ENCODE results near the gene PRKN.
"Not testable (repeated sequence)": the region's sequence is repeated elsewhere in the genome, so short reads cannot be mapped to it uniquely, and the experiment has no call there.

PRKN gene

DNA sequence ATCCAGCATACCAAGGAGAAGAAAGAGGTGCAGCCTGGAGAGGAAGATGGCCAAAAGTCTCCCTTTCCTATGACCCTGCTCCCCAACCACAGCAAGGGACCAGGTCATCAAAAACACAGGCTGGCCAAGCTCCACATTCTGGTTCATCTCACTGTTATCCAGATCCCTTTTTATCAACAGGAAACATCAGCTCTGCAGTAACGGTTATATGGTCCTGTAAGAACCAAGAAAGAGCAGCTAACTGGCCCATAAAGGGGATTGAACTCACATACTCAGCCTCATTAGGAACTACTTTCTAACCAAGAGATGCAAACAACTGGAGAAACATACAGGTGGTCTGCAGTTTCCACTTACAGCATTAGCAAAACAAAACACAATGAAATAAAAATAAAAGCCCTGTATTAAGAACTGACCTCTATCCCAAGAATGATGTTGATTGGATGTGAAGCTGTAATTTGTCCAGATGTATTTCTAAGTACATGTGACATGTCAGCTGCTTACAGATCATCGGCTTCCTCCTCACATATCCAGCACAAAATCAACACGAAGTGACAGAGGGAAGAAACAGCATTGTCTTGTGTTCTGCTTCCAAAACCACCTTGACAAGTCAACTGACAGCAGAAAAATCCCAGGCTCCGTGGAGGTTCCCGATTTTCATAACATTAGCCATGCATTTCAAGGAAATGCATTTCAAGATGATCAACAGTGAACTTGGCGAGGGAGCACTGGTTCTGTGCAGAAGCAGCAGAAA, 896.5 kb downstream of the PRKN start:
- no peak for DNase-seq

DNA sequence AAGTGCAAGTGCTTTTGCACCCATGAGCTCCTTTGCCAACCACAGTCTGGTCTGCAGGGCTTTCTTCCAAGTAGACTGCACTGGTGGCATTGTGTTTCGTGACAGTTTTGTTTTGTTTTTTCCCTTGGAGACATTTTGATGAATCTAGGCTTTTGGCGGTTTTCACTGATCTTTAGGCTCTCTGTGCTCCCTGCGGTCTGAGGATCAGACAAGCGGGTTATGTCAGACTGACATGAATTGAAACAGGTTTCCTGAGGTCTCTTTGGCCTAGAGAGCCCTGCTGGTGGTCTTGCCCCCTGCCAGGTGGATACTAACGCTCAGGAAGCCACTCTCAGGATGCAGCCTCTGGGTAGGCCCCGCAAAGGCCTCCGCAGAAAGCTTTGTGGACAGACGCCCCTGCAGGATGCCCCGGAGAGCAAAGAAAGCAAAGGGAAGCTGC, 898.3 kb downstream of the PRKN start:
- DNase-seq: no peak

DNA sequence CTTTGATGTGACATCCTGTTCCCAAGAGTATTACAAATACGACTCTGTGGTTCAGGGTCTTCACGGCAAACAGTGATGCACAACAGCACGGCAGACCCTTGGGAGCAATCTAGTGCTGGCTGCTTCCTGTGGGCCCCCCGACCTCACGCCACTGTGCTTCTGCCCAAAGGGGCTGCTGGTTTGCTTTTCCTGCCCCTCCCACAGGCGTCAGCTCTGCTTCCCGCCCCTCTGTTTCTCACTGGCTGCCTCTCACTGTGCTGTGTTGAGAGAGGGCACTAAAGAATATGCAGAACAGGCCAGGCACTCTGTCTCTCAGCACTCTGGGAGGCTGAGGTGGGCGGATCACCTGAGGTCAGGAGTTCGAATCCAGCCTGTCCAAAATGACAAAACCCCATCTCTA, 899.2 kb downstream of the PRKN start:
- DNase-seq: no peak

DNA sequence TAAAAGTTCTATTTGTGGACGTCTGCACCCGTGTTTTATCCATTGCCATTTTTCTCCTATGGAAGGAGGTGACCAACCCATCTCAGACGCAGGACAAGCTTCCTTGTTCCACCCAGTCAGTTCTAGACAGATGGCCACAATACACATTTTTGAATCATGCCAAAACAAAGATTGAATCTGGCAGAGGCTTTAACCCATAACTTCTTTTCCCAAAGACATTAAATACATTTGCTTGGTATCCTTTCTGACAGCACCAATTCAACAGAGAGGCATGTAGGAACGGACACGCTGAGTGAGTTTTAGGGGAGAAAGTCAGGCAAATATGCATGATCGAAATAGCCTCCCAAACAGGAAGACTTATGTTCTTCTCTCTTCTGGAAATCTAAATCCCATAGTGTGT, 901.1 kb downstream of the PRKN start:
- DNase-seq: no peak

DNA sequence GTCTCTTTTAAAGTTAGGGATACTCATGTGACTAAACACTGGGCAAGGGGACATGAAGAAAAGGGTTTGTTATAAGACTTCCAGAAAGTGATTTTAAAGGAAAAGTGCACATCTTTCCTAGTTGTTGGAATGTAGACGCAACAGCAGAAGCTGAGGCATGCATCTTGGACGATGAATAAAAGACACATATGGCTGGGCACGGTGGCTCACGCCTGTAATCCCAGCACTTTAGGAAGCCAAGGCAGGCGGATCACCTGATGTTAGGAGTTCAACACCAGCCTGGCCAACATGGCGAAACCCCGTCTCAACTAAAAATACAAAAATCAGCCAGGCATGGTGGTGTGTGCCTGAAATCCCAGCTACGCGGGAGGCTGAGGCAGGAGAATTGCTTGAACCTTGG, 905.4 kb downstream of the PRKN start:
- not testable (repeated sequence) for DNase-seq

DNA sequence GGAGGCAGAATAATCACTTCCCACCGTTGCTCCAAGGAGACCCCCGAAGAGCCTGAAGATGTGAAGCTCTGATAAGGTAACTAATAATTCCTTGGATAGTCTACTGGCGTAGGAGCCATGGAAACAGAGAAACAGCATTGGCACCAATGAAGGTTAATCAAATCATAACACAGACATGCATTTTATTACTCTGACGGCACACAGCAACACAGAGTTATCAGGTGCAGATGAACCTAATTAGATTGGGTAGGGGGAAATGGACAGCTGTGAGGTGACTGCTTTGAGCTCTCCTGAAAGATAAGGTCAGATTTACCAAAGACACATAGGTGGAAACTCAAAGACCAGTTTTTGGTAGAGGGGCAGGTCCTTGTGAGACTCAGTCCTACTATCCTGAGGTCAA, 909.7 kb downstream of the PRKN start:
- no peak for DNase-seq

DNA sequence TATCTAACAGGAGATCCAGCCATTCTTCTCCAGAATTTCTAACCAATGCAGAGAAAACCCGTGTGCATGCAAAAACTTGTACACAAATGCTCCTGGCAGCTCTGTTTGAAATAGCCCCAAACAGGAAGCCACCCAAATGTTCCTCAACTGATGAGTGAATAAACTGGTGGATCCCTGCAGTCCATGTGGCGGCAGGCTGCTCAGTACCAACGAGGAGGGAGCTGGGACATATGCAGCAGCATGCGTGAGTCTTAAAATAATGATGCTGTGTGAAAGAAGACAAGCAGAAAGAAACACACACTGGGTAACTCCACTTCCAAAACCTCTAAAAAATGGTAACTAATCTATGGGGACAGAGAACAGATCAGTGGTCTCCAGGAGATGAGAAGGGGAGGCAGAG, 911.6 kb downstream of the PRKN start:
- DNase-seq: no peak

DNA sequence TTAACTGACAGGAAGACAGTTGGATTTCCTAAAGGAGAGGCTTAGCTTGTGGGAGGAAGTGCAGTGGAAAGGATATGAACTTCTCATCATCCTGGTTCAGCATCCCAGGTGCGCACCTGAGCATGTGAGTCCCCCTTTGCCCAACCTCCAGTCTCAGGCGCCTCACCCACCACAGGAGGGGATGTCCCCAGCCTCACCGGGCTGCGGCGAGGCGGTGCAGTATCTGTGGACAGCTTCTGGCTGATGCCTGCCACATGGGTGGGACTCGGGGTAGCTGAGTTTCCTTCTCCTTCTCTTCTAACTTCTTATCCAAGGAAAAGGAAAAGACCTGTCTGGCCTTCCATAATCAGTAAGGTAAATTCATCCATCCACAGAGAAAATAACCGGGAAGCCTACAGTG, 914.4 kb downstream of the PRKN start:
- no peak for DNase-seq

DNA sequence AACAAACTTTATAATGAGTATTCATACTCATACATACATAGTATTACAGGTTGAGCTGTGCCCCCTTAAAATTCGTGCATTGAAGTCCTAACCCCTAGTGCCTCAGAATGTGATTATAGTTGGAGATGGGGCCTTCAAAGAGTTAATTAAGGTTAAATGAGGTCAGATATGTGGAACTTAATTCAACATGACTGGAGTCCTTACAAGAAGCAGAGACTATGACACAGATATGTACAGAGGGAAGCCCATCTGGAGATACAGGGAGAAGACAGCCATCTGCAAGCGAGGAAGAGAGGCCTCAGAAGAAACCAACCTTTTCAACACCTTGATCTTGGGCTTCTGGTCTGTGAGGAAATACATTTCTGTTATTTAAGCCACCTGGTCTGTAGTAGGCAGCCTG, 917.6 kb downstream of the PRKN start:
- no peak for DNase-seq

DNA sequence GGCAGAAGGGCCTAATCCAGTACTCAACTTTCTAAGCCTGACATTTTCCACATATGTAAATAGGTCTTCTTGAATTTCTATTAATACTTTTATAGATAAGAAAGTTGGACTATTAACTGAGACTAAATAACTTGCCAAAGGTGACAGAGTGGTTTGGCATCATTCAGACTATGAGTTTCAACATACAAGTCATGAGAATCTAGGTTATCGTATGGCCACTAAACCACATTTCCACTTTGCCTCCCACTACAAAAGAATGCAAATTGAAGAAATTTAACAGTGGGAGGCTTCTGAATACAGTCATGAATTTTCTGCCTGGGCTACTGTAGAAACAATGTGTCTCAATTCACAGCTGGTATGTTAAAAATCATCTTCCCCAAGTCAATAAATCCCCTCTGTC, 922.7 kb downstream of the PRKN start:
- DNase-seq: no peak

DNA sequence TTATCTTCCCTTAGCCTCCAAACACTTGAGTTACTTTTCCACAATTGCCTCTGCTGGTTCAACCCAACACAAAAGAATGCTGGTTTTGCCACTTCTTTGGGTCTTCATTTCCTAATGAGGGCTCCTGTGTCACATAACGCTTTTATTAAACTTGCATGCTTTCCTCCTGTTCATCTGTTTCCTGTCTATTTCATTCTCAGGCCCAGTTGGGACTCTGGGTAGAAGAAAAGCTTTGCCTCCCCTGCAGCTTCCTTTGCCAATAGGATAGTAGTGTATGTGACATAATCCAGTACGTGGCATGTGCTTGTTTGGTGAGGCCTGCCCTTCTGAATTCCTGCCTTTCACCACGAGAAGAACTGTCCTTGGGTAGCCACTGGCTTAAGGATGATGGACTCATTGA, 924.4 kb downstream of the PRKN start:
- DNase-seq: no peak

DNA sequence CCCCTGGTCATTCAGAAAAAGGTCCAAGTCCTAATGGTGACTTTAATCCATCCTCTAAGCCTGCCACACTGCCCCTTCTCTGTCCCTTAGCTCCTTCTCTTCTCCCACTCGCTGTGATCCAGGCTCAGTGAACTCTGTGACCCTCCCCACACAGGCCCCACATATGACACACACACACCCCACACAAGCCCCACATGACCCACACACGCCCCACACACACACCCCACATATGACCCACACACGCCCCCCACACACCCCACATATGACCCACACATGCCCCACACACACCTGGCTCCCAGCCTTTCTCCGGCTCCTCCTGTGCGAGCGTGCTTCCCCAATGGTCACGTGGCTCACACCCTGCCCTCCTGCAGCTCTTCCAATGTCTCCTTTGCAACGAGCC, 925.3 kb downstream of the PRKN start:
- no peak for DNase-seq

DNA sequence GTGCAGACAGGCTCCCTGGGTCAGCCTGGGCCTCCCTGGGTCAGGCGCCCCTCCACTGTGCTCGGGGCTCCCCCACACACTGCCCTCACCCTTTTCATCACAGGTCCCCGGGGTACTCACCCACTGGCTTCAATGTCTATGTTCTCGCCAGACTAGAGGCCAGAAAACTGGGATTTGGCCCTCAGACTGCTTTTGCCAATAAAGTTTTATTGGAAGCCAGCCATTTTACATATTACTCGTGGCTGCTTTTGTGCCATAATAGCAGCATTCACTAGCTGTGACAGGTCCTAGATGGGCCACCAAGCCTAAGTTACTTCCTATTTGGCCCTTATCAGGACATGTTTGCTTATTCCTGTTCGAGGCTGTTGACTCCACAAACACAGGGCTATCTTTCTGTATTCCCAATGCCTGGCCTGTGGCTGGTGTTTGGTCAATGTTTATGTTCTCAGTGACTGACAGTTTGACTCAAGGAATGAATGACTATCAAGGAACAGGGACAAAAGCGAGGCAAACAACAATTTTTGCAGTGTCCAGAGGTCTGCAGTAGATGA, 928.6 kb downstream of the PRKN start:
- DNase-seq: no peak

DNA sequence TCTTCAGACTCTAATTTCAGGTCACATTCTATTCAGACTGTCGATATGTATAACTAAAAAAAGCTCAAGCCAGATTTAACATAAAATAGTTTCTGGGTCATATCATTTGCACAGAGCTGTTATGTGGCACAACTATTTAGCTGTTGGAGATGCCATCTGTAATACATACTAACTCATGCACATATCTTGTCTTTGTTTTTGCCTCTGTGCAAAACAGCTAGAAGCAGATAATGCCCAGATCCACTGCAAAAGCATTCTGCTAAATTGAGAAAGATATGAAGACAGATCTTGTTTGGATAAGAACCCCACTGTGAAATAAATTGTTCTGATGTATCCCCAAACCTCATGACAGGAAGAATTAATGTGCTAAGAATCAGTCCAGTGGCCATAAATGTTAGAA, 930.9 kb downstream of the PRKN start:
- no peak for DNase-seq

DNA sequence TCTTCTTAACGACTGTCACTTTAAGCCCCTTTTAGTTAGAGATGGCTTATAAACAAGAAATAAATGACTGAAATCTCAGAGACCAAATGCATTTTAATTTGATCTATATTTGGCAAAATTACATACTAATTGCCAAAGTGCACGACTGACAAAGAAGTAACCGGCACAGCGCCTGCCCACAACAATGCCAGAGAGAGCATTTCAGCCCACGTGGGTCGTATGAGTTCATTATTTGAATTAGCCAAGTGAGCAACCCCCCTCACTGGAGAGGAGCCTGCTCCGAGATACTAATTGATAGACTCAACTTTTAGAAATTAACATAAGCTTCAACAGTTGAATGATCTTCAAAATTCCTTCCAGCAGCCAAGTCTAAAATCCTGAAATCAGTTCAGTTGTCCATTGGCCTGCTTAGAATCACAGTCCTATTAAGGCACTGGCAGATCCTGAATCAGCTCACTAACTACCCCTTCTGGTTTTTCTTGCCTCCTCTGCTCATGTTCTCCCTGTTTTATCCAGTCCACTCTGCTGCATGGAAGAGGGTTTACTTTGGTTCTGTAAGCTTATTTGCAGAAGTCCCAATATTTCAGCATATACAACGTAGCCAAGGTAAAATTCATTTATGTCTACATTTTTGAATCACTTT, 934.6 kb downstream of the PRKN start:
- DNase-seq: no peak

DNA sequence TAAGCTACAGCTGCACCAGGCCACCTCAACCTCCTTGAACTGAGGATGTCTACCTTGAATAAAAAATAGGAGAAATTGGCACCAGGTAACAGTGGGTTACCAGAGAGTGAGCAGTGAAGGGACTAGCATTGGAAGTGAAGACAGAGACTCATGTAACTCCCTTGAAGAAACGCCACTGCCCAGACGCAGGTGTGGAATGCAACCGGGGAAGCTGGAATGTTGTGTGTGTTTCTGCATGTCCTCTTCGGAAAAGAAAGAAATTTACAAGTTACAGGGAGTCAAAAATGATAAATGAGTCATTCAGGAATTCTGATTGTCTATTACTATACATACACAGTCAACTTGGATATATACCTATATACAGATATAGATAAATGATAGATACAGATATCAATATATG, 939.0 kb downstream of the PRKN start:
- DNase-seq: no peak

DNA sequence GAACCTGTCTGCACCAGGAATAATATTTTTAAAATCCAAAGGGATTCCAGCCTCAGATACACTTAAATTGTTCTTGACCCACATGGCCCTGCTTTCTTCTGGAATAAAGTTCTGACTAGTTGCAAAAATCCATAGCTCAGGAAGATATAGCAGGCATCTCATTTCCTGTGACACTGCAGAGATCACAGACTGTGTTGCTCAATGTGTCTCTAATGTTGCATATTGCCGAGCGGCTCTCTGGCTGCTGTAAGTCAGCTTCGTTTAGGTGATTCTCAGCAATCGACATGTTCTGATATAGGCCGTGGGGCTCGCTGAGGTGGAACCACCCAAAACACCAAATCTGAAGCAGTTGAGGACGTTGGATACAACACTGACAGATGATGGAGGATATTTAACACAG, 955.4 kb downstream of the PRKN start:
- no peak for DNase-seq

DNA sequence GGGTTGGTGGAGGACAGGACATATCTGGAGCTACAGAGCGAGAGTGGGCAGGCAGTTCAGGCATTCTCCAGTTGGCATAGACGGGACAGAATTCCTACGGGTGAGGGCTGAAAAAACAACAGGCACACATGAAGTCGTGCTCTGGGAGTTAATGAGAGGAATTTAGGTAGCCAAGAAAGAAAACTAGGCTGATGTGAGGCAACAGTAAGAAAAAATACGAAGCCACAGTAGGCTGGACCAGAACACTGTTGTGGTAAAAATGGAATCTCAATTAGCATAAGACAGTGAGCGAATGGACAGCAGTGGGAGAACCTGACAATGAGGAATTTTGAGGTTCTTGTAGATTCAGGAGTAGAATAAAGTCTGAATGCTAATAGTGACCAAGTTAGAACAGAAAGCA, 965.6 kb downstream of the PRKN start:
- no peak for DNase-seq

DNA sequence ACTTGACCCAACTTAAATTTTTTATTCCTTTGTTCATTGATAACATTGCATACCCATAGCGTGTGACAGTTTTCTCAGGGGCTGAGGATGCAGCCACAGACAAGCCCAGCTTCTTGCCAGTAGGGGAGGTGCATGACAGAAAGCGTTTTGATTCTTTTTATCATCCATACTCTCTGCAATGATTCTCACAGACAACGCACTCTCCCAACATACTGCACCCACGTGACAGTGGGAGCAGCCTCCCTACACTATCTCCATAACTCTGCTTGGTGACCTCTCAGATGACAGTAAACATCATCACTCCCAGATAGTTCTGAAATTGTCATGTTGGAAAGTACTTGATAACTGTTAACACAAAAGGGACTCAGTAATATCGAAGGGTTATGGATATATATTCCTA, 972.5 kb downstream of the PRKN start:
- DNase-seq: no peak

DNA sequence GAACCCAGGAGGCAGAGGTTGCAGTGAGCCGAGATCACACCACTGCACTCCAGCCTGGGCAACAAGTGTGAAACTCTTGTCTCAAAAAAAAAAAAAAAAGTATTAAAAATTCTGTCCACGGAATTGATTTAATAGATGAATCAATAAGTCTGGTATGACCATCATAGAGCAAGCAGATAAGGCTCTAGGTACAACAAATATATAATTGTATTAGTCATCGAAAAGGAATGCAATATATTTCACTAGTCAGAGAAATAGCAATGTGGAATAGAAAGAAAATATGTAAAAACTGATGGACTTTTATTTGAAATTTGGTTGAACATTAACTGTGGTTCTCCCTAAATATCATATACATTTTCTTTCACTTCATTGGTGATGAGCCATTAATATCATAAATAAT, 976.9 kb downstream of the PRKN start:
- no peak for DNase-seq

DNA sequence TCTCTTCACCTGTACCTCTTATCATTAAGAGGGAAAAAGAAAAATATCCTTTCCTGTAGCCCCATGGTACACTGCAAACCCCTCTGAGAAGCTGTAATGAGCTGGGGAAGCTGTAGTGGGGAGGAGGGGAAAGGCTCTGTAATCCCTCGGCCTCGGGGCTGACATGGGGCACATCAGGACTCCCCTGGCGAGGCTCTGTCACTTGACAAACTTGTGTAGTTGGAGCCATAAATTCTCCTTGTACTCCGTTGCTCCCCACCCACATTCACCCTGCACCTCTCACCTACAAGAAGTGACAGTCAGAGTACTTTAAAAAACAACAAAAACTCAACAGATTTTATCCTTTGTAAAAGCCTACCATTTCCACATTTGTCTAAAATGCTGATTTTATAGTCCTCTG, 978.0 kb downstream of the PRKN start:
- no peak for DNase-seq

DNA sequence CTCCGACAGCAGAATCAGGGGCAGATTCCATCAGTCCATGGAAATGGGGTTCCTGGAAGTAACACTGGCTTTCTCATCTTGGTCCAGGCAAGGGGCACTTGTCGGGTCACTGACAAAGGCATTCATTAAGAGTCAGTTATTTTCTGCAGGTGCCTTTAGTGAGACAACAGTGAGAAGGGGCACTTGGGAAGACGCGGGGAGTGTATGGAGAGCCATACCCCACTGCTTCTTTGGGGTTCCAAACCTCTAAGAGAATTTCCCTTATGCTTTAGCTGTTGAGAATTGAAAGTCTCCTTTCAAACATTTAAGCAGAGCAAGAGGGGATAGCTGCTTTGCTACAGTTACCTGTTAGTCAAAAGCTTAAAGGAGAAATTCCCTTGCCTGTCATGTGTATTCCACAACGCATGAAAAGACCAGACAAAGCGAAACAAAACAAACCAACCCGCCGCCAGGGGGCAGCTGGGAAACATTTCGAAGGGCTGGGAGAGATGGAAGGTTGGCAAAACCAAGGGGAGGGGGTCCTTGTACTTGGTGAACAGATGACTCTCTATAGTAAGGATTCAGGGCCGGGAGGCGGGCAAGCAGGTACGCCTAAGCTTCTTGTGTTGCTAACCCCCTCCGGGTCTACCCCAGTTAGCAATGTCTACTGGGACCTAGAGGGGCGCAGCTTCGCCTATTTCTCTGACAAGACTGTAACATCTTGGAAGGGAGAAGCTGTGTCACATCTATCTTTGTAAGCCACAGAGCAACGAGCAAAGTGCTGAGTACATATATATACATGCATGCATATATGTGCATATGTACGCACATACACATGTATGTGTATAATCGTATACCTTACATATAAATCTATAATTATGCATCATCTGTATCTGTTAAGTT, 978.8 kb downstream of the PRKN start:
- no peak for DNase-seq

DNA sequence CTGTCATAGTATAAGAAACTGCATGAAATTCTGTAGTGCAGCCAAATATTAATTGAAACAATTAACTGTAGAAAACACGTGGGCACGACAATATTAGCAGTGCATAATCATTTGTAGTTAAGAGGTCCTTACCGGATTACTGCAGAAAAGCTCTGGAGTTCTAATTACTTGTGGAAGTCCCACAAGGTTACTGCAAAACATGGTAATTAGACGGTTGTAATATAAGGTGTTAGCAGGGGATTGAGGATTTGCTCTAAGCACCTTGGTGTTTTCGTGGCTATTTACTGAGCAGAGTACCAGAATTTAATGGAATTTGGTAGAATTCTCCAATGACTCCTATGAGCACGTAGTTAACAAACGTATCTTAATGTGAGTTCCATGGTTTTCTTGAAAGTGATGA, 980.1 kb downstream of the PRKN start:
- DNase-seq: no peak

Data from NCI-H2081 (cell line).